ENCODE results near the gene SLC5A9.

GRCh38 chr1:48224791-48225190 lies 2.3 kb downstream of the SLC5A9 start:
- TF ChIP-seq CTCF (IDR thresholded peaks at IDR 0.05; ENCODE audit: insufficient read depth, low read depth, low read length) (no peak), EZH2 (IDR thresholded peaks at IDR 0.05; ENCODE audit: insufficient read depth, low read length) (no peak)

All from astrocyte (in vitro differentiated cells and primary cell).